GM21381 (cell line): ENCODE results near the gene BLOC1S6.
"Not testable (repeated sequence)": the region's sequence is repeated elsewhere in the genome, so short reads cannot be mapped to it uniquely, and the experiment has no call there.

Experiments used
- ATAC-seq: cut with Tn5 transposase; IDR thresholded peaks from one replicate; pipeline ENCODE4 v1.9.1; 2021; ENCODE audit warnings: mild to moderate bottlenecking, moderate library complexity; ENCODE audit not compliant: unreplicated experiment

BLOC1S6 gene

GRCh38 chr15:45637552-45638033, 50.4 kb downstream of the BLOC1S6 start:
- ATAC-seq, result peak; percentile 40

- ATAC-seq, result no peak
These were observed 53.4 kb downstream of the BLOC1S6 start for GRCh38 chr15:45640616-45641015.

DNA sequence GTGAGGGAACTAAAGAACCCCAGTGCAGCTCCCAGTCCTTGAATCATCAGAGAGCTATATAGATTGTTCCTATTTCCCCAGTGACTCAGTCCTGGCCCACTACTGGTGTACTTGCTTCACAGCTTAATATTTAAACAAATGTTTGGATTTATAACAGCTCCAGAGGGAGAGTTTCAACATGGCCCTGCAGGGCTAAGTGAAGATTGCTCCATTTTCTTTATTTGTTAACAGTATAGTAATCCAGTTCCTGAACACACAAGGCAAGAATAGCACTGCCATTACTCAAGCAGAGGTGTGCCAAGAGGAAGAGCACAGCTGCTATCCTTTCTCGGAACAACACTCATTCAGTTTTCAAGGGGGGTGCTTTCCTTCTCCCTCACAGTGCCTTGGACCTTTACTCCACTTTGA, 54.2 kb downstream of the BLOC1S6 start:
- ATAC-seq, result no peak

- no peak for ATAC-seq
These were observed 55.1 kb downstream of the BLOC1S6 start for GRCh38 chr15:45641999-45642932.

DNA sequence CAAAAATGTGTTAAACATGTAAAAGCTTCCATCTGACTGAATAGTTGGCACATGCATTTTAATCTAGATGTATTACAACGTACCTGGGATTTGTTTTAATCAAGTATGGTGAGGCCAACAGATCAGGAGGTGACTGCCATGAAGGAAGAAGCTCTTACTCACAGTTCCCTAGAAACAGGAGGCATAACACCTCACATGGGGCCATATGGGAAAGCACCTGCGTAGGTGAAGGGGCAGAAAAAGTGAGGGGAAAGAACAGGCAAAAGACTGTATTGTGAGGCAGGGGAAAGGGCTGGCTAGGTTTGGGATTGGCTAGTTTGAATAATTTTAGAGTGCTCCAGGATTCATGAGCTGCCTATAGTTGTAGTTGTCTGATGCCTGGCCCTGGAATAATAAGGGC, 57.3 kb downstream of the BLOC1S6 start:
- ATAC-seq, result no peak

GRCh38 chr15:45645026-45645980, 58.1 kb downstream of the BLOC1S6 start:
- ATAC-seq, result no peak

DNA sequence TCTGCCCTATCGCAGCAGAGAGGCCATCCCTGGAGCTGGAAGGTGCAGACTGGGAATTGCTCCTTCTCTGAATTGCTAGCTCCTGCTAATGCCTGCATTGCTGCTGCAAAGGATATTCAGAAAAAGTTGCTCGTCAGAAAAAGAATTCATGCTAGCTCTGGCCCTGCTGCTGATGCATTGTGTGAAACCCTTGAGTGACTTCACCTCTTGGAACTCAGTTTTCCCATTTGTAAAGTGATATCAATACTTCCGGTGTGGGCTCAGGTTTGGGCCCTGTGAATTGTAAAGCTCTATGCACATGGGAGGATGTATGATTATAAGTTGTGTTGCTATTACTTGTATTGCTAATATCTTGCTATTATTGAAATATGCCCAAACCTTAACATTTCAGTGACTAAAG, 59.0 kb downstream of the BLOC1S6 start:
- ATAC-seq, result no peak

DNA sequence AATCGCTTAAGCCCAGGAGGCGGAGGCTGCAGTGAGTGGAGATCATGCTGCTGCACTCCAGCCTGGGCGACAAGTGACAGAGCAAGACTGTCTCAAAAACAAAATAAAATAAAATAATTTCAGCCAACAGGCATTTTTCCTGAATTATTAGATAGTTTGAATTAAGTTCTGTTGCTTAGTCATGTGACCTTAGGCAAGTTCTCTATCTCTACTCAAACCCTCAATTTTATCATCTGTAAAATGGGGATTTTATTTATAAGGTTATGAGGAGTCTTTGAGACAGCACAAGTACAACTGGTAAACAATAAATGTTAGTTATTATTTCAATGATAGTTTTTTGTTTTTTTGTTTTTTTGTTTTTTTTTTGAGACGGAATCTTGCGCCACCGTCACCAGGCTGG, 60.6 kb downstream of the BLOC1S6 start:
- no peak for ATAC-seq

- no peak for ATAC-seq
These were observed 61.5 kb downstream of the BLOC1S6 start for GRCh38 chr15:45648521-45649200.

DNA sequence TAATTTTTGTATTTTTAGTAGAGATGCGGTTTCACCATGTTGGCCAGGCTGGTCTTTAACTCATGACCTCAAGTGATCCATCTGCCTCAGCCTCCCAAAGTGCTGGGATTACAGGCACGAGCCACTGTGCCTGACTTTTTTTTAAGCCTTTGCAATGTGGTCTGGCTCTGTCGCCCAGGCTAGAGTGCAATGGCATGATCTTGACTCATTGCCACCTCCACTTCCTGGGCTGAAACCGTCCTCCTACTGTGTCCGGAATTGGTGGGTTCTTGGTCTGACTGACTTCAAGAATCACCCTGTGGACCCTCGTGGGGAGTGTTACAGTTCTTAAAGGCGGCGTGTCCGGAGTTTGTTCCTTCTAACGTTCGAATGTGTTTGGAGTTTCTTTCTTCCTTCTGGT, 62.8 kb downstream of the BLOC1S6 start:
- not testable (repeated sequence) for ATAC-seq

DNA sequence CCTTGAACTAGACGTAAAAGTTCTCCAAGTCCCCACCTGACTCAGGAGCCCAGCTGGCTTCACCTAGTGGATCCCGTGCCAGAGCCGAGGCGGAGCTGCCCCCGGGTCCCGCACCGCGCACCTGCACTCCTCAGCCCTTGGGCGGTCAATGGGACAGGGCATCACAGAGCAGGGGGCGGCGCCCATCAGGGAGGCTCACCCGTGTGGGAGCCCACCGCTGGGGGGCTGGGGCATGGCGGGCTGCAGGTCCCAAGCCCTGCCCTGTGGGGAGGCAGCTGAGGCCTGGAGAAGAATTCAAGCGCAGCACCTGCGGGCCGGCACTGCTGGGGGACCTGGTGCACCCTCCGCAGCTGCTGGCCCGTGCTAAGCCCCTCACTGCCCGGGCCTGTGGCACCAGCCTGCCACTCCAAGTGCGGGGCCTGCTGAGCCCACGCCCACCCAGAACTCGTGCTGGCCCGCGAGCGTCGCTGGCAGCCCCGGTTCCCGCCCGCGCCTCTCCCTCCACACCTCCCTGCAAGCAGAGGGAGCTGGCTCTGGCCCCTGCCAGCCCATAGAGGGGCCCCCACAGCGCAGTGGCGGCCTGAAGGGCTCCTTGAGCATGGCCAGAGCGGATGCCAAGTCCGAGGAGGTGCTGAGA, 63.8 kb downstream of the BLOC1S6 start:
- no peak for ATAC-seq

GRCh38 chr15:45653702-45654424, 66.7 kb downstream of the BLOC1S6 start:
- ATAC-seq, result no peak

DNA sequence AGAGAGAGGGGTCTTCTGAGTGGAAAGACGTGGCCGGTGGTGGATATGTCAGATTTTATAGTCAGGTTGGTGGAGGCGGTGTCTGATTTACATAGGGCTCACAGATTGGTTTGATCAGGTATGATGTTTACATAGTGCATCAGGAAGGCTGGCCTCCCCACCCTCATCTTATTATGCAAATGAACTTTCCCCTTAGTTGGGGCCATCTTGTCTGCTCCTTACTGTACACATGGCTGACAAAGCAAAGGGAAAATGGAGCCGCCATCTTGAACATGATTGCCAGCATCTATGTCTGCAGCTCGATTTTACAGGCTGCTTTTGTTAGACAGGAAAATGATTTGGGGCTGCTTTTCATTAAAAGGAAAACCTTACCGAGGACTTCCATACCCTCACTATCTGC, 67.6 kb downstream of the BLOC1S6 start:
- no peak for ATAC-seq

GRCh38 chr15:45657254-45657653, 70.1 kb downstream of the BLOC1S6 start:
- ATAC-seq, result no peak

- no peak for ATAC-seq
These were observed 70.8 kb downstream of the BLOC1S6 start for GRCh38 chr15:45657764-45658545.
